ENCODE results near the gene S100A9.

The S100A9 gene

DNA sequence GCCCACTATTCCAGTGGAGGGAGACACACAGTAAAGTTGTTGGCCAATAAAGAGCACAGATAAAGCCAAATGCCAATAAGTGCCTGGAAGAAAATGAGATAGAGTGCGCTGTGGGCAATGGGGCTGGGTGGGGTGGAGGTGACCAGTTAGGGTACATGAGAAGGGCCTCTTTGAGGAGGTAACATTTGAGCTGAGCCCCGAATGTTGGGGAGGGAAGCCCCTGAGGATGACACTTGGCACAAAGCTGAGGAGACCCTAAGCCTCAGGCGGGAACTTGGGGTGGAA, 979 bp downstream of the S100A9 start:
- Histone ChIP-seq H2AFZ (ENCODE audit: low read depth) (no peak overlapping the region), H3K4me2 (no peak overlapping the region), H3K4me1 (ENCODE audit: low read depth, poor library complexity, severe bottlenecking) (peaks cover 6% of the 10 kb centered on the region), H3K9ac (no peak overlapping the region), H3K27me3 (ENCODE audit: insufficient read depth, low read depth) (no peaks in the 10 kb centered on the region), H4K20me1 (ENCODE audit: insufficient read depth) (no peaks in the 10 kb centered on the region), H3K27ac (no peak overlapping the region), H3K36me3 (ENCODE audit: insufficient read depth) (no peaks in the 10 kb centered on the region), H3K79me2 (ENCODE audit: insufficient read depth, low read depth) (no peaks in the 10 kb centered on the region), H3K4me3 (IDR thresholded peaks at IDR 0.05; ENCODE audit: insufficient read depth, low read depth, low read length) (peak overlapping the region; percentile 17)
- TF ChIP-seq CTCF (conservative IDR thresholded peaks at IDR 0.05; ENCODE audit: low read depth, low read length) = no peak

DNA sequence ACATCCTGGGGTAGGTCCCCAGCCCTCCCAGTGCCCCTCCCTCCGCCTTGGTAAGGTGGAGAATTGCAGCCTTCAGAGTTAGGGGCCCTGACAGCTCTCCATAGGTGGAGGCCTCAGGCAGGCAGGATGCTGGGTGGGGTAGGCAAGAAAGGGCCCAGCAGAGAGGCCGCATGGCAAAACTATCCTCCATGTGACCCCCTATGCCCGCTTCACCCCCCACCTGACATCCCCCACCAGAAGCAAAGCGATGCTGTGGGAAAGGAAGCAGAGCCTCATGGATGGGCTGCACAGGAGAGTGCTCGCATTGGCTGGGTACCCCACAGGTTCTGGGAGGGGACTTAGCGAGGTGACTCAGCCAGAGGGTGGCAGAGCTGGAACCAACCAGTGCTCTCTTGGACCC, 1.6 kb downstream of the S100A9 start:
- H3K9ac ChIP-seq = no peak overlapping the region
- H3K36me3 ChIP-seq (ENCODE audit: insufficient read depth) = no peaks in the 10 kb centered on the region
- no peak overlapping the region for H2AFZ ChIP-seq (ENCODE audit: low read depth)
- no peak overlapping the region for H3K27ac ChIP-seq
- no peaks in the 10 kb centered on the region for H4K20me1 ChIP-seq (ENCODE audit: insufficient read depth)
- H3K27me3 ChIP-seq (ENCODE audit: insufficient read depth, low read depth) = no peaks in the 10 kb centered on the region
- H3K4me3 ChIP-seq (IDR thresholded peaks at IDR 0.05; ENCODE audit: insufficient read depth, low read depth, low read length) = peak overlapping the region; percentile 17
- no peaks in the 10 kb centered on the region for H3K79me2 ChIP-seq (ENCODE audit: insufficient read depth, low read depth)
- no peak for TF ChIP-seq CTCF (conservative IDR thresholded peaks at IDR 0.05; ENCODE audit: low read depth, low read length)
- H3K4me1 ChIP-seq (ENCODE audit: low read depth, poor library complexity, severe bottlenecking) = peaks cover 6% of the 10 kb centered on the region
- H3K4me2 ChIP-seq = no peak overlapping the region

DNA sequence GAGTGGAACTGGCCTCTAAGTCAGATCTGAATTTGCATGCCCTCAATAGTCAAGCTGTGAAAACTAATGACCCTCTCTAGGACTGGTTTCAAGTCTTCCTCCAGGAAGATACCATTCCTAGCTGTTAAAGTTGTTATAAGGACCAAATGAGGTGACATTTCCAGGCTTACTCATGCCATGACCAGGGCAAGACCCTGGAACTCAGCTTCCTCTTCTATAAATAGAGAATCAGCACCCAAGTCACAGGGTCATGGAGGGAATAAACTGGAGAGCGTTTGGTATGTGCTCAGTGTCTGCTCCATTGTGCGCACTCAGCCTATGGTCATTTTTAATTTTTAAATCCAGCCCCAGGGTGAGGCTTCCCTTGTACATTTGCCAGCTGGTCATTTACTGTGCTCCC, 2.5 kb downstream of the S100A9 start:
- Histone ChIP-seq H3K4me3 (IDR thresholded peaks at IDR 0.05; ENCODE audit: insufficient read depth, low read depth, low read length) (no peak overlapping the region), H2AFZ (ENCODE audit: low read depth) (no peak overlapping the region), H3K4me2 (no peak overlapping the region), H3K27ac (no peak overlapping the region), H3K79me2 (ENCODE audit: insufficient read depth, low read depth) (no peaks in the 10 kb centered on the region), H3K4me1 (ENCODE audit: low read depth, poor library complexity, severe bottlenecking) (no peaks in the 10 kb centered on the region), H3K36me3 (ENCODE audit: insufficient read depth) (no peaks in the 10 kb centered on the region), H3K9ac (no peak overlapping the region), H4K20me1 (ENCODE audit: insufficient read depth) (no peaks in the 10 kb centered on the region), H3K27me3 (ENCODE audit: insufficient read depth, low read depth) (no peaks in the 10 kb centered on the region)
- no peak for TF ChIP-seq CTCF (conservative IDR thresholded peaks at IDR 0.05; ENCODE audit: low read depth, low read length)

- no peak overlapping the region for H2AFZ ChIP-seq (ENCODE audit: low read depth)
- no peak overlapping the region for H3K4me3 ChIP-seq (IDR thresholded peaks at IDR 0.05; ENCODE audit: insufficient read depth, low read depth, low read length)
- H4K20me1 ChIP-seq (ENCODE audit: insufficient read depth) = no peaks in the 10 kb centered on the region
- H3K27me3 ChIP-seq (ENCODE audit: insufficient read depth, low read depth) = no peaks in the 10 kb centered on the region
- H3K36me3 ChIP-seq (ENCODE audit: insufficient read depth) = no peaks in the 10 kb centered on the region
- H3K27ac ChIP-seq = no peak overlapping the region
- H3K9ac ChIP-seq = no peak overlapping the region
- H3K4me1 ChIP-seq (ENCODE audit: low read depth, poor library complexity, severe bottlenecking) = no peaks in the 10 kb centered on the region
- TF ChIP-seq CTCF (conservative IDR thresholded peaks at IDR 0.05; ENCODE audit: low read depth, low read length) = no peak
- no peaks in the 10 kb centered on the region for H3K79me2 ChIP-seq (ENCODE audit: insufficient read depth, low read depth)
- H3K4me2 ChIP-seq = no peak overlapping the region
Observed at GRCh38 chr1:153360592-153361479, 3.2 kb downstream of the S100A9 start.

Data from KMS-11 (cell line).